Endothelial cell of umbilical vein (primary cell): ENCODE results near the gene SUGP2. TPM values are rescaled to one million over a fixed set of nuclear protein-coding genes. Genes with fewer than 3 reads are reported as not detected.

Experiments used
- BruUV-seq: library from RNA; stranded (reverse); fragments of 400-500 nt; replicated peaks from 2 replicates; lab custom pipeline; 2021; lab: Mats Ljungman, UMichigan
- CTCF ChIA-PET: fragments of 300-600, 350-600 bp; sonication (Branson Sonifier 250); formaldehyde crosslinking; loops from one replicate; lab custom pipeline; 2021; ENCODE audit warnings: antibody characterized with exemption, inconsistent platforms; lab: Charles Lee
- POLR2A ChIA-PET: fragments of 300-600, 350-600 bp; sonication (Branson Sonifier 250); formaldehyde crosslinking; loops from one replicate; lab custom pipeline; 2021; ENCODE audit warnings: antibody characterized with exemption, inconsistent platforms; lab: Charles Lee
- DNase-seq: peaks from one replicate; pipeline ENCODE4 v3.0.0-alpha.2; 2011; ENCODE audit warnings: low read depth, low spot score
- FAIRE-seq: peaks from 2 replicates; lab custom pipeline; 2011; peaks lifted over from hg19 to GRCh38; lab: Jason Lieb, UNC
- H2AFZ ChIP-seq: 2 replicates; pipeline ENCODE4 v1.6.0; 2012; ENCODE audit warnings: low read depth, low read length, control low read depth, inconsistent platforms
- H3K27ac ChIP-seq: 2 replicates; pipeline ENCODE4 v1.5.1; 2011; ENCODE audit warnings: low read depth, mild to moderate bottlenecking, control low read depth, low read length, moderate library complexity; ENCODE audit not compliant: insufficient read depth
- H3K27me3 ChIP-seq, 2 experiments: 2 replicates each; pipeline versions ENCODE4 v1.6.0 to v1.6.1; 2011; ENCODE audit warnings: low read length in 2 of 2, mixed read lengths in 1 of 2; ENCODE audit not compliant: control insufficient read depth in 2 of 2, insufficient read depth in 2 of 2
- H3K36me3 ChIP-seq, 2 experiments: 2 replicates in 1 of 2; 3 replicates in 1 of 2; pipeline ENCODE4 v1.5.1; 2011; ENCODE audit warnings: low read length in 2 of 2, mild to moderate bottlenecking in 1 of 2, moderate library complexity in 1 of 2; ENCODE audit not compliant: control insufficient read depth in 2 of 2, insufficient read depth in 2 of 2; ENCODE audit errors: extremely low read depth in 1 of 2
- H3K4me1 ChIP-seq: 3 replicates; pipeline ENCODE4 v1.5.1; 2011; ENCODE audit warnings: mild to moderate bottlenecking, low read length; ENCODE audit not compliant: control insufficient read depth, insufficient read depth; ENCODE audit errors: extremely low read depth
- H3K4me2 ChIP-seq: 2 replicates; pipeline ENCODE4 v1.6.1; 2011; ENCODE audit warnings: low read length, control low read depth, mixed read lengths; ENCODE audit not compliant: insufficient read depth
- H3K4me3 ChIP-seq, 3 experiments: fragments of 200-600 bp in 1 of 3; sonication (generic), shearing (Covaris generic) in 1 of 3; replicated peaks in 1 of 3; 2 replicates each; pipeline ENCODE4 v1.5.1; 2011 to 2016; ENCODE audit warnings: control low read depth in 3 of 3, low read length in 3 of 3, mild to moderate bottlenecking in 2 of 3, inconsistent platforms in 1 of 3, low read depth in 1 of 3, moderate library complexity in 1 of 3; ENCODE audit not compliant: insufficient read depth in 1 of 3
- H3K79me2 ChIP-seq: 2 replicates; pipeline ENCODE4 v1.6.0; 2012; ENCODE audit warnings: low read length, inconsistent platforms; ENCODE audit not compliant: control insufficient read depth, insufficient read depth
- H3K9ac ChIP-seq: replicated peaks from 2 replicates; pipeline ENCODE3; 2011; ENCODE audit warnings: low read length, control low read depth; ENCODE audit not compliant: insufficient read depth; ENCODE audit errors: extremely low read depth
- H3K9me1 ChIP-seq: replicated peaks from 3 replicates; pipeline ENCODE4 v1.6.0; 2011; ENCODE audit warnings: mild to moderate bottlenecking, low read length; ENCODE audit not compliant: control insufficient read depth, insufficient read depth; ENCODE audit errors: extremely low read depth
- H3K9me3 ChIP-seq: replicated peaks from 2 replicates; pipeline ENCODE4 v1.5.1; 2012; ENCODE audit warnings: low read length, inconsistent platforms; ENCODE audit not compliant: control insufficient read depth, insufficient read depth
- H4K20me1 ChIP-seq: replicated peaks from 2 replicates; pipeline ENCODE3; 2011; ENCODE audit warnings: mild to moderate bottlenecking, low read length; ENCODE audit not compliant: control insufficient read depth, insufficient read depth; ENCODE audit errors: extremely low read depth
- EZH2 ChIP-seq: IDR thresholded peaks from 2 replicates; pipeline ENCODE4 v1.6.1; 2012; ENCODE audit warnings: borderline replicate concordance, low read depth, mild to moderate bottlenecking, moderate library complexity, low read length, inconsistent platforms; ENCODE audit not compliant: severe bottlenecking
- FOS ChIP-seq: IDR thresholded peaks from 2 replicates; pipeline ENCODE4 v1.6.1; 2011; ENCODE audit warnings: mild to moderate bottlenecking, low read length, moderate library complexity, borderline replicate concordance; ENCODE audit not compliant: insufficient read depth
- JUN ChIP-seq: IDR thresholded peaks from 2 replicates; pipeline ENCODE4 v1.6.1; 2011; ENCODE audit warnings: borderline replicate concordance, low read depth; ENCODE audit not compliant: insufficient read length, insufficient read depth
- MAX ChIP-seq: IDR thresholded peaks from 2 replicates; pipeline ENCODE4 v1.6.1; 2011; ENCODE audit not compliant: insufficient read depth, insufficient read length
- MYC ChIP-seq: IDR thresholded peaks from one replicate; pipeline ENCODE4 v1.6.1; 2011; ENCODE audit warnings: mild to moderate bottlenecking, low read depth, low read length
- POLR2A ChIP-seq: IDR thresholded peaks from 2 replicates; pipeline ENCODE4 v1.6.1; 2012; ENCODE audit warnings: low read depth, mild to moderate bottlenecking, control low read depth, low read length
- POLR2AphosphoS5 ChIP-seq: IDR thresholded peaks from 2 replicates; pipeline ENCODE4 v1.6.1; 2012; ENCODE audit warnings: low read depth, mild to moderate bottlenecking, control low read depth, low read length, moderate library complexity; ENCODE audit not compliant: insufficient read depth
- dilution Hi-C: fragments of 300-500 bp; cut with MboI; formaldehyde crosslinking; loops from one replicate; pipeline ENCODE4 v1.15.0; 2019; ENCODE audit warnings: low sequenced_read_pairs; ENCODE audit not compliant: extremely low pct_ligation_motif_present
- intact Hi-C: fragments of 100-400 bp; cut with micrococcal nuclease; formaldehyde crosslinking; loops from one replicate; pipeline ENCODE4 v1.10.0; 2022
- polyA plus RNA-seq, 4 experiments: library from polyadenylated mRNA; depleted of rRNA in 3 of 4; stranded (reverse) in 3 of 4; unstranded in 1 of 4; fragments of >200 nt; gene quantifications; 2 replicates each; pipeline versions ENCODE4 v1.2.1 to v1.2.3, GENCODE V29; 2011 to 2012; ENCODE audit warnings: missing spikeins in 1 of 4
- total RNA-seq: library from RNA; stranded (reverse); gene quantifications from 2 replicates; pipeline ENCODE4 v1.2.3, GENCODE V29; 2021
- TF ChIP-seq, protein P1 (sequence below), 2 donors: IDR thresholded peaks; 1 replicate in 1 of 2; 2 replicates in 1 of 2; pipeline ENCODE4 v1.5.1; 2011; ENCODE audit warnings: low read length in 2 of 2, mild to moderate bottlenecking in 2 of 2, moderate library complexity in 2 of 2, control low read depth in 1 of 2, inconsistent platforms in 1 of 2, low read depth in 1 of 2; ENCODE audit not compliant: insufficient read depth in 1 of 2; ENCODE audit errors: extremely low read depth in 1 of 2

The SUGP2 gene
- total and polyA plus RNA-seq, 2 donors (not counting 3 experiments of a cell fraction or from before 2014, with no cell fraction given): 44.6 to 79.7 TPM

DNA sequence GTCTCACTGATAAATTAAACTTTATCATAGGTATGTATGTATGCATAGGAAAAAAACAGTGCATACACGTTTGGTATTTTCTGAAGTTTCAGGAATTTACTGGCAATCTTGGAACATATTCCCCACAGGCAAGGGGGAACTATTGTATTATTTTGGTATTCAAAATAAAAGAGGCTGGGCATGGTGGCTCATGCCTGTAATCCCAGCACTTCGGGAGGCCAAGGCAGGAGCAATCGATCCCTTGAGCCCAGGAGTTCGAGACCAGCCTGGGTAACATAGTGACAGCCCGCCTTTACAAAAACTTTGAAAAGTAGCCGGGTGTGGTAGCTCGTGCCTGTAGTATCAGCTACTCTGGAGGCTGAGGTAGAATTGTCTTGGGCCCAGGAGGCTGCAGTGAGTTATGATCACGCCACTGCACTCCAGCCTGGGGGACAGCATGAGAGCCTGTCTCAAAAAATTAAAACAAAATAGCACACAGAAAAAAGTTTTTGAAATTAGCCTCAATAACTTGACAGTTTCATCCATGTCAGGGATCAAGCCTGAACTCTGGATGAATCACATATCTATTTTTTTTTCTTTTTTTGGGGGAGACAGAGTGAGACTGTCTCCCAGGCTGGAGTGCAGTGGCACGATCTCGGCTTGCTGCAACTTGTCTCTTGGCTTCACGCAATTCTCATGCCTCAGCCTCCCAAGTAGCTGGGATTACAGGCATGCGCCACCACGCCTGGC, 63.2 kb downstream of the SUGP2 start:
- Histone ChIP-seq H3K36me3 (no peaks in the 10 kb centered on the region), H3K27me3 (no peaks in the 10 kb centered on the region), H3K79me2 (no peaks in the 10 kb centered on the region), H3K4me2 (peak overlapping the region; percentile 44), H4K20me1 (no peaks in the 10 kb centered on the region), H3K9me3 (no peaks in the 10 kb centered on the region), H3K27ac (peak overlapping the region; percentile 91), H3K4me3 (no peak overlapping the region), H3K9ac (peak overlapping the region; percentile 61), H2AFZ (peak overlapping the region; percentile 35), H3K9me1 (no peaks in the 10 kb centered on the region), H3K4me1 (peaks cover 34% of the 10 kb centered on the region)
- DNase-seq (no peak), FAIRE-seq (no peak)
- CTCF ChIA-PET: interaction anchor here (1.6 kb wide), 1 partner anchor 17 kb away, joined by 7 read pairs; no protein-coding TSS in a partner anchor
- TF ChIP-seq, protein P1, sequence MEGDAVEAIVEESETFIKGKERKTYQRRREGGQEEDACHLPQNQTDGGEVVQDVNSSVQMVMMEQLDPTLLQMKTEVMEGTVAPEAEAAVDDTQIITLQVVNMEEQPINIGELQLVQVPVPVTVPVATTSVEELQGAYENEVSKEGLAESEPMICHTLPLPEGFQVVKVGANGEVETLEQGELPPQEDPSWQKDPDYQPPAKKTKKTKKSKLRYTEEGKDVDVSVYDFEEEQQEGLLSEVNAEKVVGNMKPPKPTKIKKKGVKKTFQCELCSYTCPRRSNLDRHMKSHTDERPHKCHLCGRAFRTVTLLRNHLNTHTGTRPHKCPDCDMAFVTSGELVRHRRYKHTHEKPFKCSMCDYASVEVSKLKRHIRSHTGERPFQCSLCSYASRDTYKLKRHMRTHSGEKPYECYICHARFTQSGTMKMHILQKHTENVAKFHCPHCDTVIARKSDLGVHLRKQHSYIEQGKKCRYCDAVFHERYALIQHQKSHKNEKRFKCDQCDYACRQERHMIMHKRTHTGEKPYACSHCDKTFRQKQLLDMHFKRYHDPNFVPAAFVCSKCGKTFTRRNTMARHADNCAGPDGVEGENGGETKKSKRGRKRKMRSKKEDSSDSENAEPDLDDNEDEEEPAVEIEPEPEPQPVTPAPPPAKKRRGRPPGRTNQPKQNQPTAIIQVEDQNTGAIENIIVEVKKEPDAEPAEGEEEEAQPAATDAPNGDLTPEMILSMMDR (IDR thresholded peaks at IDR 0.05; ENCODE audit: extremely low read depth in 1 of 2, insufficient read depth in 1 of 2, low read depth in 1 of 2, low read length in 2 of 2): no peak
- TF ChIP-seq MAX (no peak), JUN (no peak), POLR2AphosphoS5 (no peak), EZH2 (no peak), FOS (no peak), MYC (no peak), POLR2A (no peak)
- intact Hi-C loops (loop anchor here (2.0 to 5.0 kb wide), 2 partner anchors 17 to 73 kb away; partner anchors contain the start of gene CERS1), dilution Hi-C loops (no loop called here)
- POLR2A ChIA-PET: no interaction called here
- BruUV-seq: TSS peak; percentile 89
